HepG2 (cell line): Measurements from ENCODE around the gene KCNIP3. TPM values are rescaled to one million over a fixed set of nuclear protein-coding genes. Genes with fewer than 3 reads are reported as not detected.

Experiments
- ATAC-seq: fragments of 200-7000 bp; cut with Tn5 transposase; 3 replicates; pipeline ENCODE4 v1.9.1; 2020; ENCODE audit warnings: mild to moderate bottlenecking, moderate library complexity
- BruUV-seq: library from RNA; stranded (reverse); fragments of 400-500 nt; replicated peaks from 2 replicates; lab custom pipeline; 2021; lab: Mats Ljungman, UMichigan
- CTCF ChIA-PET: fragments of 300-600 bp; formaldehyde crosslinking; extraction: SDS; loops from one replicate; lab custom pipeline; 2021; ENCODE audit warnings: low total read pairs, inconsistent platforms, low intra/inter-chr PET ratio; lab: Yijun Ruan, JAX
- POLR2A ChIA-PET: fragments of 350-600 bp; sonication (Branson Sonifier 250); formaldehyde crosslinking; loops from one replicate; lab custom pipeline; 2020; ENCODE audit warnings: antibody characterized with exemption, inconsistent platforms; lab: Yijun Ruan, JAX
- DNase-seq: peaks from one replicate; pipeline ENCODE4 v3.0.0-alpha.2; 2015; ENCODE audit warnings: low spot score
- FAIRE-seq: peaks from 3 replicates; lab custom pipeline; 2011; peaks lifted over from hg19 to GRCh38; lab: Jason Lieb, UNC
- H2AFZ ChIP-seq: one replicate; pipeline ENCODE4 v1.6.1; 2011; ENCODE audit warnings: low read length, inconsistent platforms
- H3K27ac ChIP-seq: fragments of 300-600 bp; 3 replicates; pipeline ENCODE4 v1.8.0; 2011; ENCODE audit warnings: mixed run types, mild to moderate bottlenecking, mixed read lengths, low read length, inconsistent platforms; ENCODE audit not compliant: insufficient read depth; ENCODE audit errors: extremely low read length
- H3K27me3 ChIP-seq, 2 experiments: fragments of 200-600 bp in 1 of 2; 2 replicates in 1 of 2; 3 replicates in 1 of 2; pipeline versions ENCODE4 v1.6.0 to v1.8.0; 2011; ENCODE audit warnings: low read length in 2 of 2, mild to moderate bottlenecking in 2 of 2, moderate library complexity in 2 of 2, inconsistent platforms in 1 of 2; ENCODE audit not compliant: insufficient read depth in 2 of 2, control insufficient read depth in 1 of 2
- H3K36me3 ChIP-seq, 2 experiments: fragments of 200-600 bp in 1 of 2; replicated peaks in 1 of 2; 2 replicates in 1 of 2; 3 replicates in 1 of 2; pipeline versions ENCODE4 v1.5.1 to v1.8.0; 2011; ENCODE audit warnings: low read length in 2 of 2, inconsistent platforms in 1 of 2; ENCODE audit not compliant: insufficient read depth in 2 of 2, control insufficient read depth in 1 of 2
- H3K4me1 ChIP-seq: 2 replicates; pipeline ENCODE4 v1.5.1; 2012; ENCODE audit warnings: low read length, inconsistent platforms; ENCODE audit not compliant: insufficient read depth
- H3K4me2 ChIP-seq: 2 replicates; pipeline ENCODE4 v1.6.0; 2011; ENCODE audit warnings: low read depth, low read length, inconsistent platforms
- H3K4me3 ChIP-seq, 3 experiments: fragments of 200-600 bp in 1 of 3; sonication (generic), shearing (Covaris generic) in 1 of 3; replicated peaks in 1 of 3; 2 replicates each; pipeline ENCODE4 v1.5.1; 2011 to 2016; ENCODE audit warnings: low read length in 3 of 3, inconsistent platforms in 2 of 3, low read depth in 2 of 3, mild to moderate bottlenecking in 2 of 3, control low read depth in 1 of 3, mixed read lengths in 1 of 3; ENCODE audit not compliant: insufficient read depth in 1 of 3
- H3K79me2 ChIP-seq: one replicate; pipeline ENCODE4 v1.6.1; 2011; ENCODE audit warnings: low read length, inconsistent platforms; ENCODE audit not compliant: insufficient read depth
- H3K9ac ChIP-seq: 2 replicates; pipeline ENCODE4 v1.6.0; 2011; ENCODE audit warnings: mild to moderate bottlenecking, low read depth, low read length, inconsistent platforms; ENCODE audit not compliant: insufficient read depth
- H3K9me3 ChIP-seq: 2 replicates; pipeline ENCODE4 v1.5.1; 2012; ENCODE audit warnings: mild to moderate bottlenecking, low read length
- H4K20me1 ChIP-seq: 2 replicates; pipeline ENCODE4 v1.6.0; 2011; ENCODE audit warnings: inconsistent platforms, mild to moderate bottlenecking, low read length, moderate library complexity; ENCODE audit not compliant: insufficient read depth
- FLYWCH1 ChIP-seq: sonication (generic); formaldehyde crosslinking; IDR thresholded peaks from 2 replicates; pipeline ENCODE4 v1.8.1; 2023; ENCODE audit warnings: mild to moderate bottlenecking, missing genetic modification reagents
- HNF4A ChIP-seq: sonication (generic); formaldehyde crosslinking; IDR thresholded peaks from 2 replicates; pipeline ENCODE4 v1.4.0; 2020; ENCODE audit warnings: missing genetic modification reagents
- HNRNPUL1 ChIP-seq: fragments of 200-400 bp; formaldehyde crosslinking; IDR thresholded peaks from 2 replicates; pipeline ENCODE4 v1.6.1; 2017; ENCODE audit warnings: low read depth, mild to moderate bottlenecking, low read length, moderate library complexity
- JUNB ChIP-seq: sonication (generic); formaldehyde crosslinking; IDR thresholded peaks from 2 replicates; pipeline ENCODE4 v1.8.0; 2022; ENCODE audit warnings: missing genetic modification reagents, mild to moderate bottlenecking, borderline replicate concordance
- NAIF1 ChIP-seq: sonication (generic); formaldehyde crosslinking; IDR thresholded peaks from 2 replicates; pipeline ENCODE4 v1.5.0; 2020; ENCODE audit warnings: mild to moderate bottlenecking, missing genetic modification reagents, borderline replicate concordance
- NKX3-1 ChIP-seq: sonication (generic); formaldehyde crosslinking; IDR thresholded peaks from 2 replicates; pipeline ENCODE4 v1.5.0; 2020; ENCODE audit warnings: missing genetic modification reagents
- NONO ChIP-seq, 2 experiments: fragments of 450-650 bp in 1 of 2; sonication (generic) in 1 of 2; formaldehyde crosslinking in 1 of 2; IDR thresholded peaks in 1 of 2; conservative IDR thresholded peaks in 1 of 2; 2 replicates each; pipeline versions ENCODE4 v1.6.1 to v1.8.0; 2017 to 2022; ENCODE audit warnings: mild to moderate bottlenecking in 1 of 2, missing genetic modification reagents in 1 of 2, moderate library complexity in 1 of 2
- NRL ChIP-seq: sonication (generic); formaldehyde crosslinking; IDR thresholded peaks from 2 replicates; pipeline ENCODE4 v1.5.0; 2020; ENCODE audit warnings: missing genetic modification reagents, mild to moderate bottlenecking, moderate library complexity, borderline replicate concordance
- RBM39 ChIP-seq: fragments of 200-400 bp; formaldehyde crosslinking; IDR thresholded peaks from one replicate; pipeline ENCODE4 v1.6.1; 2018; ENCODE audit warnings: antibody characterized with exemption, mild to moderate bottlenecking, low read depth, low read length; ENCODE audit not compliant: poor library complexity, severe bottlenecking
- REXO4 ChIP-seq: sonication (generic); formaldehyde crosslinking; IDR thresholded peaks from 2 replicates; pipeline ENCODE4 v1.8.0; 2022; ENCODE audit warnings: missing genetic modification reagents, mild to moderate bottlenecking, borderline replicate concordance
- TCF12 ChIP-seq, 2 experiments: fragments of 450-650 bp in 1 of 2; sonication (generic) in 1 of 2; formaldehyde crosslinking in 1 of 2; IDR thresholded peaks; 2 replicates each; pipeline versions ENCODE4 v1.6.1 to v1.8.0; 2017 to 2022; ENCODE audit warnings: antibody characterized with exemption in 1 of 2, mild to moderate bottlenecking in 1 of 2, missing genetic modification reagents in 1 of 2, moderate library complexity in 1 of 2
- ZNF543 ChIP-seq: sonication (generic); formaldehyde crosslinking; IDR thresholded peaks from 2 replicates; pipeline ENCODE4 v1.4.0; 2020; ENCODE audit warnings: mild to moderate bottlenecking, missing genetic modification reagents
- ZNF550 ChIP-seq: sonication (generic); formaldehyde crosslinking; IDR thresholded peaks from 2 replicates; pipeline ENCODE4 v1.4.0; 2020; ENCODE audit warnings: mild to moderate bottlenecking, missing genetic modification reagents, borderline replicate concordance
- ZNF616 ChIP-seq: sonication (generic); formaldehyde crosslinking; IDR thresholded peaks from 2 replicates; pipeline ENCODE4 v1.5.0; 2020; ENCODE audit warnings: low read depth, mild to moderate bottlenecking, missing genetic modification reagents
- ZNF816 ChIP-seq: sonication (generic); formaldehyde crosslinking; IDR thresholded peaks from 2 replicates; pipeline ENCODE4 v1.8.0; 2022; ENCODE audit warnings: missing genetic modification reagents, mild to moderate bottlenecking, borderline replicate concordance
- WGBS: methylation state at CpG from one replicate; pipeline ENCODE4 v1.1.6; 2017; ENCODE audit warnings: low lambda C conversion rate; 5-methylcytosine and 5-hydroxymethylcytosine counted together
- in situ Hi-C: cut with HindIII; loops from 2 replicates; pipeline ENCODE4 v1.10.0; 2017; ENCODE audit warnings: low pct_unique_long_range_greater_than_20kb; ENCODE audit not compliant: extremely low pct_ligation_motif_present
- intact Hi-C: fragments of 100-400 bp; cut with micrococcal nuclease; formaldehyde crosslinking; loops from one replicate; pipeline ENCODE4 v1.10.0; 2022; ENCODE audit not compliant: unreplicated experiment
- polyA plus RNA-seq, 8 experiments: library from polyadenylated mRNA; depleted of rRNA in 3 of 8; stranded (reverse) in 7 of 8; unstranded in 1 of 8; fragments of >200 nt; fragmentation: Illumina TruSeq in 4 of 8; extraction: Trizol in 4 of 8; gene quantifications; 2 replicates each; pipeline versions ENCODE4 v1.2.1 to v1.2.3, GENCODE V29; 2011 to 2016; ENCODE audit warnings: low read depth in 4 of 8, missing spikeins in 1 of 8, mixed read lengths in 1 of 8; ENCODE audit not compliant: insufficient read depth in 1 of 8
- total RNA-seq, 5 experiments: library from RNA; depleted of rRNA; stranded (reverse); fragments of >200 nt; fragmentation: Illumina TruSeq; extraction: Trizol; gene quantifications; 2 replicates each; pipeline ENCODE4 v1.2.3, GENCODE V29; 2016; ENCODE audit warnings: low read depth in 1 of 5
- TF ChIP-seq, protein P1 (sequence below): sonication (generic); formaldehyde crosslinking; IDR thresholded peaks from 2 replicates; pipeline ENCODE4 v1.4.0; 2020; ENCODE audit warnings: missing genetic modification reagents, borderline replicate concordance

The KCNIP3 gene
- total and polyA plus RNA-seq, 2 of the 13 experiments (the other 11 are each of a cell fraction or from before 2014, with no cell fraction given): not detected

DNA sequence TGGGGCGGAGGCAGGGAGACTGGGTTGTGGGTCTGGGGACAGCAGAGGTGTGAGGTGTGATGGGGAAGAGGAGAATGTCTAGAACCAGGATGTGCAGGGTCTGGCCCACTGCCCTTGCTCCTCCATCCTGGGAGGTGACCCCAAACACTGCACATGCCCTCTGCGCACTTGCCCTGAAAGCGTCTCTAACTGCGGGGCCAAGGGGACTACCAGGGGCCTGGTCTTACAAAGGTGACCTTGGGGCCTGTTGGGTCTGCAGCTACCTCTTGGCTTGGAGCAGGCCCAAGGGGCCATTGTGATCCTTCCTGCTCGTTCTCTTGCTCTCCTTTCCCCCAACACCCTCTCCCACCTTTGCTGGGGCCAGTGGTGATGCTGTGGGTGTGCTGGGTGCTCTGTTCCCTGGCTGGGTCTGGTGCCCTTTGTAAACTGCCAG lies 57.3 kb downstream of the KCNIP3 start:
- CTCF ChIA-PET: no interaction called here
- no peak for ATAC-seq

More for the DNA sequence above, 57.3 kb downstream of the KCNIP3 start:
- Histone ChIP-seq H3K27ac (no peak overlapping the region), H3K9me3 (no peaks in the 10 kb centered on the region), H3K9ac (no peak overlapping the region), H3K4me2 (no peak overlapping the region)
- intact Hi-C loops: no loop called here
- in situ Hi-C loops: no loop called here
- TF ChIP-seq ZNF816 (CRISPR knock-in tag) (no peak), ZNF543 (CRISPR knock-in tag) (no peak), NKX3-1 (CRISPR knock-in tag) (no peak), ZNF550 (no peak), FLYWCH1 (no peak), JUNB (CRISPR knock-in tag) (no peak), NRL (CRISPR knock-in tag) (no peak), TCF12 (IDR thresholded peaks at IDR 0.05) (no peak), TCF12 (CRISPR knock-in tag; IDR thresholded peaks at IDR 0.05) (no peak), REXO4 (CRISPR knock-in tag) (no peak), HNF4A (CRISPR knock-in tag) (no peak), ZNF616 (CRISPR knock-in tag) (no peak), NONO (IDR thresholded peaks at IDR 0.05) (no peak), NONO (CRISPR knock-in tag; conservative IDR thresholded peaks at IDR 0.05) (no peak), RBM39 (no peak), NAIF1 (CRISPR knock-in tag) (no peak), HNRNPUL1 (no peak)
- TF ChIP-seq, protein P1, sequence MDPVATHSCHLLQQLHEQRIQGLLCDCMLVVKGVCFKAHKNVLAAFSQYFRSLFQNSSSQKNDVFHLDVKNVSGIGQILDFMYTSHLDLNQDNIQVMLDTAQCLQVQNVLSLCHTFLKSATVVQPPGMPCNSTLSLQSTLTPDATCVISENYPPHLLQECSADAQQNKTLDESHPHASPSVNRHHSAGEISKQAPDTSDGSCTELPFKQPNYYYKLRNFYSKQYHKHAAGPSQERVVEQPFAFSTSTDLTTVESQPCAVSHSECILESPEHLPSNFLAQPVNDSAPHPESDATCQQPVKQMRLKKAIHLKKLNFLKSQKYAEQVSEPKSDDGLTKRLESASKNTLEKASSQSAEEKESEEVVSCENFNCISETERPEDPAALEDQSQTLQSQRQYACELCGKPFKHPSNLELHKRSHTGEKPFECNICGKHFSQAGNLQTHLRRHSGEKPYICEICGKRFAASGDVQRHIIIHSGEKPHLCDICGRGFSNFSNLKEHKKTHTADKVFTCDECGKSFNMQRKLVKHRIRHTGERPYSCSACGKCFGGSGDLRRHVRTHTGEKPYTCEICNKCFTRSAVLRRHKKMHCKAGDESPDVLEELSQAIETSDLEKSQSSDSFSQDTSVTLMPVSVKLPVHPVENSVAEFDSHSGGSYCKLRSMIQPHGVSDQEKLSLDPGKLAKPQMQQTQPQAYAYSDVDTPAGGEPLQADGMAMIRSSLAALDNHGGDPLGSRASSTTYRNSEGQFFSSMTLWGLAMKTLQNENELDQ (CRISPR knock-in tag): no peak
- TF ChIP-seq, all 625 proteins: peak for 0
- Histone ChIP-seq H3K27me3 (peaks cover 5 to 35% of the 10 kb centered on the region in 2 experiments; a peak in 3 of 5 replicates), H3K36me3 (no peaks in the 10 kb centered on the region), H4K20me1 (no peaks in the 10 kb centered on the region), H3K4me3 (no peak overlapping the region), H2AFZ (no peak overlapping the region), H3K4me1 (no peaks in the 10 kb centered on the region), H3K79me2 (no peaks in the 10 kb centered on the region)
- POLR2A ChIA-PET: no interaction called here
- BruUV-seq: no TSS peak
- WGBS: 27% methylated on average over 2 of the region's 5 CpGs
- FAIRE-seq (no peak), DNase-seq (no peak)
